Fibroblast of mammary gland (primary cell): ENCODE measurements around the gene HOXD4.
A peak's percentile ranks its signal among the peaks of the same experiment; 100 is the strongest.

Experiments used
- DNase-seq: peaks from one replicate; pipeline ENCODE4 v3.0.0-alpha.2; 2010; ENCODE audit warnings: low read depth
- H3K4me3 ChIP-seq: 2 replicates; pipeline ENCODE4 v1.5.1; 2011; ENCODE audit warnings: low read depth, mild to moderate bottlenecking, low read length, moderate library complexity; ENCODE audit not compliant: control insufficient read depth
- TF ChIP-seq, protein P1 (sequence below): conservative IDR thresholded peaks from 2 replicates; pipeline ENCODE4 v1.5.1; 2011; ENCODE audit warnings: low read depth, low read length, inconsistent platforms; ENCODE audit not compliant: control insufficient read depth, insufficient read depth

Gene HOXD4

DNA sequence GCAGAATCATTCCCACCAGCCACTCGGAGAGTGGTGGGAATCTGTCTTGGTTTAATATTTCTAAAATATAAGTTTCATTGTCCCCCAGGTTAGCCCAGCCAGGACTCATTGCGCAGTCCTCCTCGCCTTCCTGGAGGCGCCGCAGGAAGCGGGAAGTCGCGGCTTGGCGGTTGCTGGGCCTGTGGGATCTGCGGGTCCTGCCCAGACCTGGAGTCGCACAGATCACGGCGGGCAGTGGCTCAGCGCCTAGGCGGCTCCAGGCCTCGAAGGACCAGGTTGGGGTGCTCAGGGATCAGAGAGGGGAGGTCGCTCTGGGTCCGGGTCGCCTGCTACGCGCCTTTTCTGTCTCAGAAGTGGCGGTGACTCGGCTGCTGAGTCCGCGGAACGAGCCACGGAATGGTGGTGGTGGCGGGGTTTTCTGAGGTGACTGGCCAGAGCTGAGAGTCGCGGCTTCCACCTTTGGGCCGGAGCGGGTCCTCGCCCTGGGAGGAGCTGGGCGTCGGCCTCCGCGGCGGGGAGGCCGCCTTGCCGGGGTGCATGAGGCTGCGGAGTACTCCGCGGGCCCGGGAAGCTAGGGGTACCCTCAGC is 8.4 kb downstream of the HOXD4 start:
- no peak for DNase-seq
- no peak overlapping the region for H3K4me3 ChIP-seq

DNA sequence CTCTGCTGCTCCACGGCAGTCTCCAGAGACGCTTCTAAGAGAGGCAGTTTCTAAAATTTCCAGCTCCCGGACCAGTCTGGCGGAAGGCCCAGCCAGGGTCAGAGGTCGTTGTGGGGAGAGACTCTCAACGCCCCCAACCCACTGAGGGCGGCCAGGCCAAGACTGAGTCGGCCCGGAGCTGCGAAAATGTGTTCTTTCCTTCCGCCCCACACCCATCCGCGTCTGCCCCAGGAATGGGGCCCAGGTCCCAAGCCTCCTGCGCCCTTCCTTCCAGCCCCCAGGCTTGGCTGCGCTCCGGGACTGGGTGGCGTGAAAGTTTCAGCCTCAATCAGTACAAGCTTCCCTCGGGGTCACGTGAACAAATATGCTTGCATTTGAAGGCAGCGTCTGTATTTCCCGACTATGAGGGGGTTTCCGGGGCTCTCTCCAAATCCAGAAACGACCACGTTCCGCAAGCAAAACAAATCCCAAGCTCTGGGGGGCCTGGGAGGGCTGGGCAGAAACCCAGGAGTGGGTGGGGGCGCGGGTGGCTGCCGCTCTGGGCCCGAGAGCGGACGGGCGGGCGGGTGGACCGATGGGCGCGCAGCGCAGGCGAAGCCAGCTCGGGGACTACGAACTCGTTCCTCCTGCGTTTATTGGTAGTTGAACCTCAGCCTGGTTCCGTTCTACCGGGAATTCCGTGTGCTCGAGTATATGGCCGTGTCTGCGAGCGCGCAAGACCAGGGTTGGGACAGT is 9.1 kb downstream of the HOXD4 start:
- TF ChIP-seq, protein P1, sequence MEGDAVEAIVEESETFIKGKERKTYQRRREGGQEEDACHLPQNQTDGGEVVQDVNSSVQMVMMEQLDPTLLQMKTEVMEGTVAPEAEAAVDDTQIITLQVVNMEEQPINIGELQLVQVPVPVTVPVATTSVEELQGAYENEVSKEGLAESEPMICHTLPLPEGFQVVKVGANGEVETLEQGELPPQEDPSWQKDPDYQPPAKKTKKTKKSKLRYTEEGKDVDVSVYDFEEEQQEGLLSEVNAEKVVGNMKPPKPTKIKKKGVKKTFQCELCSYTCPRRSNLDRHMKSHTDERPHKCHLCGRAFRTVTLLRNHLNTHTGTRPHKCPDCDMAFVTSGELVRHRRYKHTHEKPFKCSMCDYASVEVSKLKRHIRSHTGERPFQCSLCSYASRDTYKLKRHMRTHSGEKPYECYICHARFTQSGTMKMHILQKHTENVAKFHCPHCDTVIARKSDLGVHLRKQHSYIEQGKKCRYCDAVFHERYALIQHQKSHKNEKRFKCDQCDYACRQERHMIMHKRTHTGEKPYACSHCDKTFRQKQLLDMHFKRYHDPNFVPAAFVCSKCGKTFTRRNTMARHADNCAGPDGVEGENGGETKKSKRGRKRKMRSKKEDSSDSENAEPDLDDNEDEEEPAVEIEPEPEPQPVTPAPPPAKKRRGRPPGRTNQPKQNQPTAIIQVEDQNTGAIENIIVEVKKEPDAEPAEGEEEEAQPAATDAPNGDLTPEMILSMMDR = no peak
- H3K4me3 ChIP-seq = peak overlapping the region; percentile 20
- DNase-seq = peak; percentile 30

More for the DNA sequence above, 8.4 kb downstream of the HOXD4 start:
- TF ChIP-seq, protein P1 = no peak

DNA sequence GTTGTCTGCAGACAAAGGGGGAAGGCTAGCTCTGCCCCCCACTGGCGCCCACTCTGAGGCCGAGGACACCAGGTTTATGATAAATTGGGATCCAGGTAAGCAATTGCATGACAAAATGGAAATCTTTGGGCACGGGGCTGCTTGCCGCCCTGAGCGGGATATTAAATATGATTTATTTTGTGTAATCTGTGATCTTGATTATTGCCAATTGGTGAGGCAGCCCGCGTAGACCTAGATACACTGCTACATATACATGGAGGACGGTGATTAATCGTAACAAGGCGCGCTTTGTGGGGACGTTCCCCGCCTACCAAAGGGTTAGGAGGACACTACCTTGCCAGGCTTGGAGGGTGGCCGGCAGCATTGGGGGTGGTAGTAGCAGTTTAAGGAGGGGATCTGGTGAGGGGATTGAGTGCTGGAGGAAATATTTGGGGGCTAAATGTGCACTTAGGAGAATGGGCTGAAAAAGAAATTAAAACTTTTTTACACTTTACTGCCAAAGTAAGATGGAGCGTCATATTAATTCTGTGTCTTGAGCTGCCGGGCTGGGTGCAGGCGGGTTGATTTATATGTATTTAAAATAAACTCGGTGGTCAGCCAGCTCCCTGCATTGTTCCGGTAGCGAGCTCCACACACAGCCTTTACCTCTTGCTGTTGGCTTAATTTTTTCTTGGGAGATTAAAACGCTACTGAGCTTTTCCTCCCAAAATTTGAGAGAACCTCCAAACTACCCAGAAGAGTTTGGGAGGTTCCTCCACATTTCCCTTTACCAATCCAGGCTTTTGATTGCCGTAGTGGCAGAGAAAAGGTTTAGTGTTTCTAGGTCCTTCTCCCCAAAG is 9.9 kb downstream of the HOXD4 start:
- H3K4me3 ChIP-seq = peak overlapping the region; percentile 20
- TF ChIP-seq, protein P1 = peak; percentile 34
- DNase-seq = no peak

DNA sequence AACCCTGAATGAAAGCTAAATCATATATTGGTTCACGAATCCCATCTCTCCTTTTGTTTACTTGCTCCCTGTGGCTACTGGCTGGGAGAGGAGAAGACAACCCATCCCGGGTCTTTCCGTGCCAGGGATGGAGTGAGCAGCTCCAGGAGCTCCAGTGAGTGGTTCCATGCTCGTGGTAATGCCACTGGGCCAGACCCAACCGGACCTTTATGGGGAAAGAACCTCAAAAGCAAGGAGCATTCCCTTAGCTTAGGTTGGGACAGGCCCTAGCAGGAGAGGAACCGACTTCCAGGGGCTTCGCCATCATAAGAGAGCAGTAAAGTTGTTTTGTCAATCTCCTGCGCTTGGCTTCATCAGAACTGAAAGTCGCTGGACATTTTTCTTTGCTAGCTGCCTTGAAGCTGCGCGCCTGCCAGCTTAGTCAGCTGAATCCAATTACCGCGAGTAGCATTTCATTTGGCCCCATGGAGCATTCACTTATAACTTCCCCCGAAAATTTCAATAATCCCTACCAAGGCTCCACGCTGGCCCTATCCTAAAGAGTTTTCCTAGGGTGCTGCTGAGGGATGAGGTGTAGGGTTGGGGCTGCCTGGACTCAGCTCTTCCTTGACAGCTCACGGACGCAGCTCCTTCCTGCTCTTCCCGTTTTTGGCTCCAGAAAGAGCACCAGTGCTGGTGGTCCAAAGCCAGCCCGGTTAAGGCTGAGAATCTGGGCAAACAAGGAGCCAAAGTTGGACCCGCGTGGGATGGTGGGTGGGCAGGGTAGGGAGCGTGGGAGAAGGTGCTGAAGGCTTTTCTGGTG is 10.7 kb downstream of the HOXD4 start:
- TF ChIP-seq, protein P1 = no peak
- DNase-seq = peak; percentile 71
- peak overlapping the region; percentile 32 for H3K4me3 ChIP-seq

DNA sequence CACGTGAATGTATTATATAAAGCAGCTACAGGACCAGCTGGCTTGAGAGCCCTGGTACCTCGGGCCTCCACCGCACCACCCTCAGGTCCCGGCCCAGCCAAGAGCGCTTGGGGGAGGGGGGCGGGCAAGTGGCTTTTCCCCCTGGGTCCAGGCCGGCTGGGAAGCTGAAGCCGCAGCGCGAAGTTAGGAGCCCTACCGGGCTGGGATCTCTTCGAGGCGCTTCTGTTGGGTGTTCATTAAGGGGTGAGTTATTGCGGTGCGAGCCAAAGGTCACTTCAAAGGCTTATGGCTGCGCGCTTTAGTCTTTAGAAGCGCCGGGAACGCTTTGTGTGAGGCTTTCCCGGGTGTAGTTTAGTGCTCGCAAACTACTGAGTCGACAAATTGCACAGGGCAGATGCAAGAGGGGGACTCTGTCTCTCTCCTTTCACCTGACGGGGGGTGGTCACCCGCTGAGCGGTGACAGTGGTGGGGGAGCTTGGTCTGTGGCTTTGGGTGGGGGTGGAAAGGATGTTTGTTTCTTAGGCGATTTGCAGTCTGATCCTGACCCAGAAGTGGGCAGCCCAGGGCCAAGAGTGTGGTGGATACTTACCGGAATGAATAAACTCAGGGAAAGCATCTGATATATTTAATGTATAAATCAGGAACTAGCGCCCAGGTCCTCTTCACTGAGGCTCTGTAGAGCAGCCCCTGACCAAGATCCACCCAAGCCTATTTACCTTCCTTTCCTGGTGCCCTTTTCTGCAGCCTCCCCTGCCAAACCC is 11.7 kb downstream of the HOXD4 start:
- DNase-seq = no peak
- TF ChIP-seq, protein P1 = no peak
- H3K4me3 ChIP-seq = no peak overlapping the region
